SU-DHL-6 (cell line): ENCODE results near the gene PIP4K2B.

ENCODE experiments used
- CTCF ChIP-seq: fragments of 200-600 bp; sonication (generic); IDR thresholded peaks from one replicate; pipeline ENCODE4 v1.5.1; 2017; ENCODE audit warnings: antibody characterized with exemption, mild to moderate bottlenecking, low read length, moderate library complexity; ENCODE audit not compliant: insufficient read depth, poor library complexity, severe bottlenecking
- EZH2phosphoT487 ChIP-seq: fragments of 200-600 bp; sonication (generic), shearing (Covaris generic); conservative IDR thresholded peaks from 2 replicates; pipeline ENCODE4 v1.6.1; 2018; ENCODE audit warnings: mild to moderate bottlenecking, antibody characterized with exemption, low read length, moderate library complexity, mixed read lengths

GRCh38 chr17:38751808-38752307, 47.5 kb downstream of the PIP4K2B start:
- TF ChIP-seq EZH2phosphoT487: no peak
- no peak for TF ChIP-seq CTCF
